Measurements from ENCODE around the gene RPL9. TPM values are rescaled to one million over a fixed set of nuclear protein-coding genes. Genes with fewer than 3 reads are reported as not detected.

Gene RPL9
- total RNA-seq, 1 experiment from 2014 or later = 1,657 TPM

GRCh38 chr4:39464886-39465501 lies 6.3 kb upstream of the RPL9 start:
- Histone ChIP-seq H3K4me3 (replicated peaks in 1 of 2; ENCODE audit: low read depth in 1 of 2, low read length in 2 of 2) (no peak overlapping the region), H3K36me3 (ENCODE audit: control insufficient read depth in 1 of 2, insufficient read depth in 2 of 2, low read length in 2 of 2) (peaks cover 15 to 18% of the 10 kb centered on the region in 2 experiments; a peak in 3 of 4 replicates), H3K79me2 (ENCODE audit: insufficient read depth, low read length) (peaks cover 24% of the 10 kb centered on the region), H3K4me2 (ENCODE audit: low read length) (peak overlapping the region; percentile 14; the same call in 1 of the 2 replicates), H3K9me3 (ENCODE audit: control insufficient read depth in 1 of 2, insufficient read depth in 1 of 2, low read depth in 1 of 2, low read length in 2 of 2) (no peaks in the 10 kb centered on the region), H2AFZ (ENCODE audit: low read depth, low read length, poor library complexity, severe bottlenecking) (peak overlapping the region; percentile 44), H3K9ac (ENCODE audit: low read length) (peak overlapping the region; percentile 18; the same call in 1 of the 2 replicates), H4K20me1 (ENCODE audit: insufficient read depth) (no peaks in the 10 kb centered on the region), H3K4me1 (ENCODE audit: control insufficient read depth in 1 of 2, insufficient read depth in 2 of 2, low read length in 2 of 2) (peaks cover 4 to 19% of the 10 kb centered on the region in 2 experiments; a peak in 3 of 4 replicates), H3K27ac (ENCODE audit: low read depth, low read length) (peak overlapping the region; percentile 13; the same call in 1 of the 2 replicates), H3K9me2 (ENCODE audit: insufficient read depth) (no peaks in the 10 kb centered on the region), H3K27me3 (ENCODE audit: insufficient read depth, low read length) (no peaks in the 10 kb centered on the region)
- DNase-seq (ENCODE audit: low read depth, low spot score) (peak; percentile 38), ATAC-seq (peak; percentile 69)
- RAD21 ChIA-PET (ENCODE audit: low non-redundant PET in 1 of 2, low total read pairs in 2 of 2, uncharacterized antibody in 2 of 2, unreplicated experiment in 2 of 2) = no interaction called here
- intact Hi-C loops (cut with micrococcal nuclease) = loop anchor here (5.0 to 10.0 kb wide), 5 partner anchors 127 to 840 kb away; partner anchors contain the start of genes N4BP2, SMIM14 and UBE2K
- POLR2A ChIA-PET = no interaction called here
- no TSS peak for BruUV-seq (replicated peaks)
- CTCF ChIA-PET = no interaction called here
- TF ChIP-seq CTCF (IDR thresholded peaks at IDR 0.05 in 2 of 3, conservative IDR thresholded peaks at IDR 0.05 in 1 of 3; ENCODE audit: borderline replicate concordance in 1 of 3, insufficient read depth in 1 of 3, low read depth in 2 of 3, low read length in 2 of 3) = peak in 1 of 3 experiments; percentile 25; a peak in 1 of 6 replicates
- TF ChIP-seq CBX3 (IDR thresholded peaks at IDR 0.05; ENCODE audit: low read depth) = 0 out of 2 replicates have a peak, but pooled peaks have one; percentile 48
- TF ChIP-seq CEBPB (IDR thresholded peaks at IDR 0.05; ENCODE audit: low read depth) = no peak
- TF ChIP-seq FOSL1 (IDR thresholded peaks at IDR 0.05; ENCODE audit: low read depth) = no peak
- peak; percentile 37; the same call in 1 of the 2 replicates for TF ChIP-seq SRF (IDR thresholded peaks at IDR 0.05; ENCODE audit: low read depth)
- no peak for TF ChIP-seq POLR2AphosphoS5 (IDR thresholded peaks at IDR 0.05; ENCODE audit: low read depth, low read length)
- TF ChIP-seq POLR2A (IDR thresholded peaks at IDR 0.05; ENCODE audit: borderline replicate concordance, extremely low read depth, insufficient read depth, insufficient read length) = no peak
- TF ChIP-seq EZH2 (IDR thresholded peaks at IDR 0.05) = no peak
- TF ChIP-seq ELF1 (IDR thresholded peaks at IDR 0.05; ENCODE audit: borderline replicate concordance, low read depth) = no peak
- TF ChIP-seq EGR1 (IDR thresholded peaks at IDR 0.05; ENCODE audit: low read depth) = no peak
- no peak for TF ChIP-seq ZBTB33 (IDR thresholded peaks at IDR 0.05; ENCODE audit: extremely low read depth, insufficient replicate concordance, low read length)
- TF ChIP-seq TCF7L2 (IDR thresholded peaks at IDR 0.05; ENCODE audit: borderline replicate concordance, extremely low read depth, insufficient read depth, insufficient read length) = no peak
- TF ChIP-seq SP1 (IDR thresholded peaks at IDR 0.05; ENCODE audit: low read depth) = no peak
- TF ChIP-seq JUND (IDR thresholded peaks at IDR 0.05) = no peak
- no peak for TF ChIP-seq REST (IDR thresholded peaks at IDR 0.05; ENCODE audit: low read depth)
- no peak for TF ChIP-seq EZH2phosphoT487 (IDR thresholded peaks at IDR 0.05; ENCODE audit: borderline replicate concordance)
- TF ChIP-seq RAD21 (IDR thresholded peaks at IDR 0.05; ENCODE audit: low read depth) = peak; percentile 31; the same call in 1 of the 2 replicates
- TF ChIP-seq ATF3 (IDR thresholded peaks at IDR 0.05) = no peak
- TF ChIP-seq ZNF274 (IDR thresholded peaks at IDR 0.05; ENCODE audit: low read depth, low read length) = no peak
- TF ChIP-seq ZFX (IDR thresholded peaks at IDR 0.05) = no peak

Data from HCT116 (cell line).